ENCODE measurements around the gene S100A6.
"Not testable (repeated sequence)": the region's sequence is repeated elsewhere in the genome, so short reads cannot be mapped to it uniquely, and the experiment has no call there.

The S100A6 gene

GRCh38 chr1:153563483-153563901 lies 27.7 kb upstream of the S100A6 start:
- peak; percentile 26 for DNase-seq

- not testable (repeated sequence) for DNase-seq
Observed at GRCh38 chr1:153562021-153562420, 26.2 kb upstream of the S100A6 start.

- no peak for DNase-seq
Observed at GRCh38 chr1:153561466-153561985, 25.7 kb upstream of the S100A6 start.

- no peak for DNase-seq
Observed at GRCh38 chr1:153560771-153561465, 25.1 kb upstream of the S100A6 start.

GRCh38 chr1:153560241-153560640 lies 24.4 kb upstream of the S100A6 start:
- no peak for DNase-seq

- no peak for DNase-seq
Observed at GRCh38 chr1:153557877-153558276, 22.1 kb upstream of the S100A6 start.

GRCh38 chr1:153556348-153556747 lies 20.6 kb upstream of the S100A6 start:
- DNase-seq = no peak

- DNase-seq = no peak
Observed at GRCh38 chr1:153553830-153554541, 18.2 kb upstream of the S100A6 start.

GRCh38 chr1:153553096-153553495 lies 17.3 kb upstream of the S100A6 start:
- DNase-seq = no peak

- DNase-seq = no peak
Observed at GRCh38 chr1:153552335-153552734, 16.5 kb upstream of the S100A6 start.

- no peak for DNase-seq
Observed at GRCh38 chr1:153550827-153551500, 15.2 kb upstream of the S100A6 start.

- DNase-seq = no peak
Observed at GRCh38 chr1:153550398-153550758, 14.6 kb upstream of the S100A6 start.

- DNase-seq = no peak
Observed at GRCh38 chr1:153549741-153550397, 14.1 kb upstream of the S100A6 start.

- peak; percentile 76 for DNase-seq
Observed at GRCh38 chr1:153548722-153549688, 13.2 kb upstream of the S100A6 start, which contains the start of gene S100A3. Gene S100A3 (minus strand): TSS chr1:153549258. CDS start chr1:153548485, 773 bp downstream.

GRCh38 chr1:153547560-153548551 lies 12.1 kb upstream of the S100A6 start:
- no peak for DNase-seq

GRCh38 chr1:153546796-153547559 lies 11.2 kb upstream of the S100A6 start:
- DNase-seq = no peak

- DNase-seq = no peak
Observed at GRCh38 chr1:153546371-153546770, 10.6 kb upstream of the S100A6 start.

- peak; percentile 95 for DNase-seq
Observed at GRCh38 chr1:153545067-153546055, 9.6 kb upstream of the S100A6 start, which contains the start of gene S100A4. Gene S100A4 (minus strand): TSS chr1:153545806. CDS start chr1:153544794, 1,012 bp downstream.
